GM11168 (cell line): ENCODE measurements around the gene ZNF563.
"Not testable (repeated sequence)": the region's sequence is repeated elsewhere in the genome, so short reads cannot be mapped to it uniquely, and the experiment has no call there.

ENCODE experiments used
- in situ Hi-C: fragments of 300-500 bp; cut with MboI; formaldehyde crosslinking; loops from one replicate; pipeline ENCODE4 v1.12.0; 2022; ENCODE audit warnings: low sequenced_read_pairs; ENCODE audit not compliant: unreplicated experiment

The ZNF563 gene

GRCh38 chr19:12333162-12334159, at the start of gene ZNF563:
TSS of gene ZNF563 (minus strand) at chr19:12333633. CDS start at chr19:12333482, 151 bp downstream.
- in situ Hi-C loops = no loop called here

- in situ Hi-C loops = no loop called here
Observed at GRCh38 chr19:12380444-12380737, 47.0 kb upstream of the ZNF563 start.

DNA sequence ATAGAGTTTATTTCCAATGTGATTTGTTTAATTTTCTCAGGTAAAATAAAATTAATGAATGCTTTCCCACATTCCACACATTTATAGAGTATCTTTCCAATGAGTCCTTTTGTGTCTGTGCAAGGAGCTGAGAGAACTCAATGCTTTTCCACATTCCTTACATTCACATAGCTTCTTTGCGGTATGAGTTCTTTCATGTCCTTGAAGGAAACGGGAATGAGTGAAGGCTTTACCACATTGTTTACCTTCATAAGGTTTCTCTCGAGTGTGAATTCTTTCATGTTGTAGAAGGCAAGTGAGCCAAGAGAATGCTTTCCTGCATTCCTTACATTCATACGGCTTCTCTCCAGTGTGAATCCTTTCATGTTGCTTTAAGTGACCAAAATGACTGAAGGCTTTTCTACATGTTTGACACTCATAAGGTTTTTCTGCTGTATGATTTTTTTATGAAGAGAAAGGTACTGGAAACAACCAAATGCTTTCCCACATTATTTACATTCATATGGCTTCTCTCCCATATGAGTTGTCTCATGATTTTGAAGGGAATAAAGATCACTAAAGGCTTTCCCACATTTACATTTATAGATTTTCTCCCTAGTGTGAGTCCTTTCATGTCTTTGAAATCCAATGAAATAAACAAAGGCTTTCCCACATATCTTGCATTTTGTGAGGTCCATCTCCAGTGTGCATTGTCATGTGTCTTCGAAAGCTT, 46.5 kb upstream of the ZNF563 start:
- in situ Hi-C loops = no loop called here

GRCh38 chr19:12374026-12374425, 40.6 kb upstream of the ZNF563 start:
- in situ Hi-C loops = no loop called here

DNA sequence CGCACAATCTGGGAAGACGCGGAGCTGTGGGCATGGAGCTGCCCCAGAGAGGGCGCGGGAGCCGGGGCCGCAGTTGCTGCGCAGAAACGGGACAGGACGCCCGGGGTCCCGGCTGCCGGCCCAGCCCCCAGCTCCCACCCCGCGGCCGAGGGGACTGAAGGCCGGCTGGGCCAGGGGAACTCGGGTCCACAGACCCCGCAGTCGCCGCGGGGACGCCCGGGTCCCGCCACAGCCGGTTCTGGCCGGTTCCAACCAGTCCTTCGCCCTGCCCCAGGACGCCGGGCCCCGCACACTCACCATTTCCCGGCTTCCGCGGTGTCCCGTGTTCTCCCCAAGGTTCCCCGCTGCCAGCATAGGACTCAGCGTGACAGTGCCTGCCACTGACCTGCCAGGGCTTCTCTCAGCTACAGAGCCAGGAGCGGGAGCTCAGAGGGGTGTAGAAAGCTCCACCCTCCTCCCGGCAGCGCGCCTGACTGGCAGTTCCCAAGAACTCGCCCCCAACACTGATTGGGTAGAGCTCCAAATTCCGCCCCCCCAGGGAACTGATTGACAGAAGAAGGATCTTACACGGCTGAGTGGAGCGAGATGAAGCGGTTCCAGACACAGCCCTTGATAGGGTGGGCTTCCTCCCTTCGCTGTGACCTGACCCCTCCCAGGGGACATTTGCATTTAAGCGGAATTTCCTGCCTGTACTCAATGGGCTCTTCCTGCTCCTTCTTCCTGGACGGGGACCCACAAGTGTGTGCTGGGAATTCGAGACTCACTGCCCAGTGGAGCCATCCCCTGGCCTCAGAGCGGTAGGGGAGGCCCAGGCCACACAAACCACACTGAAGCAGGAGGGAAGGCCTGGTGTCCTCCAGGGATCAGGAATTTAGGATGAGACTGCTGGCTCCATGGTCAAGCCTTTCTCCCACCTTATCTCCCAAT, 32.1 kb upstream of the ZNF563 start, which contains the start of gene ZNF442:
Gene ZNF442 (minus strand): TSS at position 448 of the 927 bp plus-strand sequence. CDS start 2,052 bp downstream, outside the sequence.
- in situ Hi-C loops = no loop called here

GRCh38 chr19:12364391-12365235, 31.2 kb upstream of the ZNF563 start:
- in situ Hi-C loops = no loop called here

DNA sequence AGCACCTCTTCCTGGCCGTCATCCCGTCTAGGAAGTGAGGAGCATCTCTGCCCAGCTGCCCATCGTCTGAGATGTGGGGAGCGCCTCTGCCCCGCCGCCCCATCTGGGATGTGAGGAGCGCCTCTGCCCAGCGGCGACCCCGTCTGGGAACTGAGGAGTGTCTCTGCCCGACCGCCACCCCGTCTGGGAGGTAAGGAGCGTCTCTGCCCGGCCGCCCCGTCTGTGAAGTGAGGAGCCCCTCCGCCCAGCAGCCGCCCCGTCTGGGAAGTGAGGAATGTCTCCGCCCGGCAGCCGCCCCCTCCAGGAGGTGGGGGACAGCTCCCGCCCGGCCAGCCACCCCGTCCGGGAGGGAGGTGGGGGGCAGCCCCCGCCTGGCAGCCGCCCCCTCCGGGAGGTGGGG, 28.8 kb upstream of the ZNF563 start:
- in situ Hi-C loops = not testable (repeated sequence)

- in situ Hi-C loops = no loop called here
Observed at GRCh38 chr19:12353375-12353774, 19.9 kb upstream of the ZNF563 start.

DNA sequence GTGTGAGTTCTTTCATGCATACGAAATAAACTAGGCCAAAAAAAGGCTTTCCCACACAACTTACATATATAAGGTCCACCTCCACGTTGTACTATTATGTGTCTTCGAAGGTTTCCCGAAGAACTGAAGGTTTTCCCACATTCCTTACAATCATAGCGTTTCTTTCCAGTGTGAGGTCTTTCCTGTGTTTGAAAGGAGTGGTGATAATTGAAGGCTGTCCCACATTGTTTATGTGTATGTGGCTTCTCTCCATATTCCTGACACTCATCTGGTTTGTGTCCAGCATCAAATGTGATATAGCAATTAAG, 17.4 kb upstream of the ZNF563 start:
- in situ Hi-C loops = no loop called here

- in situ Hi-C loops = no loop called here
Observed at GRCh38 chr19:12350185-12350889, 16.9 kb upstream of the ZNF563 start.

- in situ Hi-C loops = no loop called here
Observed at GRCh38 chr19:12346896-12347295, 13.5 kb upstream of the ZNF563 start.

DNA sequence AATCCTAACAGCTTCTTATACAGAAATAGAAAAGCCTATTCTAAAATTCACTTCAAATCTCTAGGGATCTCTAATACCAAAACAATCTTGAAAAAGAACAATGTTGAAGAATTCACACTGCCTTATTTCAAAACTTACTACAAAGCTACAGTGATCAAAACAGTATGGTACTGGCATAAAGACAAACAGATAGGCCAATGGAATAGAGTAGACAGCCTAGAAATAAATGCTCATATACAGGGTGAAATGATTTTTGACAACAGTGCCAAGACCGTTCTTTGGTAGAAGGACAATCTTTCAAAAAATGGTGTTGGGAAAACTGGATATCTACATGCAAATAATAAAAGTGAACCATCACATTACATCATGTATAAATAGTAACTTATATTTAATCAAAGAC, 11.8 kb upstream of the ZNF563 start:
- in situ Hi-C loops = no loop called here

DNA sequence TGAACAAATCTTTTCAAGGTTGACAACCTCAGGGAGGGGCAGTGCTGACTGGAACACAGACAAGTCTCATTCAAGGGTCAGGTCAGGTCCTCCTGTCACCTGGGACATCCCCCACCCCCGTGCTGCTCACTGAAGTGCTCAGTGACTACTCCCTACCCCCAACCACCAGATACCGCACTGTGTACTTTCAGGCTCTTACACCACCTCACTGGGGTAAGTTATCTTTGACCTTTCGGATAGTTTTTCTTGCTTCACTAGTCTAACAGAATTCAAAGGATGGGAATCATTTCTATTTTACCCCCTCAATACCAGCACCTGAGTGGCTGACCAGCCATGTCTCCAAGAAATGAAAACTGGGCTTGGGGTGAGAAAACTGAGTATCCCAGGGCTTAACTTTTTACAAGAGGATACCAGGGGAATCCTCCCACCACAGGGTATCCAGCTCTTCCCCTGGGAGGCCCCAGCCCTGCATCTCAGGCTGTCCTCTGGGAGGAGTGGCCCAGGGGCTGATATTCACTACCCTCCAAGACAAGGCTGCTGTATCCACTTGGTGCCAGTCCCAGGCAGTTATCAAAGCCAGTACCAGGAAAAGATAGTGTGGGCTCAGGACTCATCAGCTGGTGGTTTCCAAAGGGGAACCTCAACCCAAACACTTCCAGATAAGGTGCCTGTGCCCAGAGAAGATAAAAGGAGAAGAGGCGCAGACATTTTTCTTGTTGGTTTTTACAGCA, 2.1 kb downstream of the ZNF563 start:
- in situ Hi-C loops = no loop called here

GRCh38 chr19:12330340-12330739, 3.1 kb downstream of the ZNF563 start:
- in situ Hi-C loops = no loop called here

DNA sequence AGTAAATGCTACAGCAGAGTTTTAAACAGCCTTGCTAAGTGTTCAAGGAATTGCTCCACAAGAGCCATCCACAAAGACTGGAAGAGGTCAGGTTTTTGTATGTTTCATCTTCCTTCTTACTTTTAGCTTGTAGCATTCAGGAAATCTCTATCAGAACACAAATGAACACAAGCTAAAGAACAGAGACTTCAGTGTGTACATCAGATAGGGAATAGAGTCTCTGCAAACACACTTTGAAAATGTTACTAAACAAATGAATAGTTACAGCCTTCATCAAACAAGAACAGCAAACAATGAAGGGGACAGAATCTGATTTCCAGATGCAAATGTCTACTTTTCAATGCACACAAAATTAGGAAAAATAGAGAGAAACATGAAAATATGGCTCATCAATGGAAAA, 7.7 kb downstream of the ZNF563 start:
- in situ Hi-C loops = no loop called here

- in situ Hi-C loops = no loop called here
Observed at GRCh38 chr19:12318782-12319413, 14.5 kb downstream of the ZNF563 start.

DNA sequence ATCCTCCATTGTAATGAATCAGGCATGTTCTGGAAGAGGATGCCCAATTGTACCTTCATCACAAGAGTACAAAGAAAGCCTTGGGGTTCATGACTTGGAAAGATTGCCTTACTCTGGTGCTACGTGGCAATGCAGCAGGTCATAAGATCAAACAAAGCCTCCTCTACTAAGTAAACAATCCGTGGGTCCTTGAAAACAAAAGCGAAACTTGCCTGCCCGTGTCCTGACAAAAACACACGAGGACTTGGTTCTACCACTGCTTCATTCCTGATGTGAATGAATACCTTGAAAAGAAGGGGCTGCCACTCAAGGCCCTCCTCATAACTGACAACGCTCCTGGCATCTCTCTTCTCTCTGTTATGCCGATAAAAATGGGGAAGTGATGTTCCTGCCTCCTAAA, 18.9 kb downstream of the ZNF563 start:
- in situ Hi-C loops = no loop called here

DNA sequence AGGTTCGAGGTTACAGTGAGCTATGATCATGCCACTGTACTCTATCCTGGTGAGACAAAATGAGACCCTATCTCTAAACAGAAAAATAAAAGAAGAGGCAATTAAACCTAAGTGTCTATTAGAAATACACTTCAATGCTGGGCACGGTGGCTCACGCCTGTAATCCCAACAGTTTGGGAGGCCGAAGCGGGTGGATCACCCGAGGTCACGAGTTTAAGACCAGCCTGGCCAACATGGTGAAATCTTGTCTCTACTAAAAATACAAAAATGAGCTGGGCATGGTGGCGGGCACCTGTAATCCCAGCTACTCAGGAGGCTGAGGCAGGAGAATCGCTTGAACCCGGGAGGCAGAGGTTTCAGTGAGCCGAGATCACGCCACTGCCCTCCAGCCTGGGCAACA, 24.5 kb downstream of the ZNF563 start:
- in situ Hi-C loops = not testable (repeated sequence)
